Spleen (tissue), 7 donors: Measurements from ENCODE around the gene SMIM5.

ENCODE experiments used
- CTCF ChIP-seq, 11 experiments: fragments of 200-600 bp in 7 of 11; fragments of 450-650 bp in 4 of 11; sonication (generic) in 4 of 11; IDR thresholded peaks in 8 of 11; conservative IDR thresholded peaks in 3 of 11; 1 replicate in 7 of 11; 2 replicates in 4 of 11; pipeline versions ENCODE4 v1.4.0 to v1.8.0; 2016 to 2021; ENCODE audit warnings: antibody characterized with exemption in 11 of 11, inconsistent platforms in 4 of 11, mild to moderate bottlenecking in 1 of 11
- POLR2A ChIP-seq, 3 donors: fragments of 450-650 bp; IDR thresholded peaks; one replicate each; pipeline ENCODE4 v1.5.1; 2017; ENCODE audit warnings: antibody characterized with exemption in 3 of 3, mild to moderate bottlenecking in 1 of 3
- POLR2AphosphoS5 ChIP-seq, 3 donors: sonication (generic); formaldehyde crosslinking; IDR thresholded peaks; one replicate each; pipeline ENCODE4 v1.5.1; 2017; ENCODE audit warnings: antibody characterized with exemption in 3 of 3
- donor health status: DM: no; HTN: no; CAD: no; lungs with moderate emphysema.
- donor health status: DM: no; HTN: no; CAD: no.
- donor health status: DM: no; HTN: no; CAD: no.

GRCh38 chr17:75652934-75653549 is 19.8 kb downstream of the SMIM5 start:
- TF ChIP-seq CTCF (IDR thresholded peaks at IDR 0.05 in 8 of 11, conservative IDR thresholded peaks at IDR 0.05 in 3 of 11) (peak in 10 of 11 experiments; percentile 16 to 76 (median 58)), POLR2AphosphoS5 (IDR thresholded peaks at IDR 0.05) (no peak), POLR2A (IDR thresholded peaks at IDR 0.05) (no peak)
